HuH-7.5 (cell line): ENCODE measurements around the gene NMNAT3.
"Not testable (repeated sequence)": the region's sequence is repeated elsewhere in the genome, so short reads cannot be mapped to it uniquely, and the experiment has no call there.

Source experiments
- DNase-seq: peaks from one replicate; pipeline ENCODE4 v3.0.0; 2011; ENCODE audit warnings: low spot score

NMNAT3 gene

DNA sequence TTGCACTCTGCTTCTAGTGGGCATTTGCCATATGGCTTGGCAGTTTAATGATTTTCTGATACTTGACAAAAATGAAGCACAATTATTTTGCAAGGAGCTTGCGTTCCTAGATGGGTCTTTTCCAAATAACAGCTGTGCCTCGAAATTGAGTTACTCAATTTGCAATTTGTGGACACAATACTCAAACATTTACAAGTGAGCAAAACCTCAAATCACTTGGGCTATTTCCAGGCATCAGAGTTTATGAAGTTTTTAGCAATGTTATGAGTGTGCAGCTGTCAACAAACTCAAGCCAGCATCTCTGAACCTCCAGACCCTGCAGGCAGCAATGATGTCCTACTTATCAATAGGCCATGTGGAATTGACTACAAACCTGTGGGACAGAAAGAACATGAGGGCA lies 41.3 kb downstream of the NMNAT3 start:
- no peak for DNase-seq

DNA sequence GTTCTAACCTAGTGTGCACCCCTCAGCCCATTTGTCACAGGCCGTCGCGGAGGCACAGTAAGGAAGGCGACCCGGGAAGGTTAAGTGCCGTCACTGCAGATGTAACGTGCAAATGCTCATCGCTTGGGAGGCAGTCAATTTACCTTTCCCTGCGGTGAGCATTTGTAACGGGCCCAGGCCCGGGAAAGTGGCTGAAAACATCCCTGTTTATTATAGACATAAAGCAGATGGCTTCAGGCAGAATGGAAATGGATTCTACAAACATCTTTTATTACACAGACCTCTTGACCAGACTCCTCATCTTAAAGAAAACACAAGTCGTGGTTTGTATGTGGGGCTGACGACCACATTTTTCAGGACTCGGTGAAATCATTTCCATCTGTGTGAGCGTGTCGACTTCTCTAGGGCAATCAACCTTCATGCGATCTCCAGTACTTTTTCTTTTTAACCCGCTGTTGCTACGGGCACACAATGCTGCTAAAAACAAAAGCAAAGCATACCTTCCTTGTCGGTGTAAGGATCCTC lies 43.6 kb downstream of the NMNAT3 start:
- no peak for DNase-seq

DNA sequence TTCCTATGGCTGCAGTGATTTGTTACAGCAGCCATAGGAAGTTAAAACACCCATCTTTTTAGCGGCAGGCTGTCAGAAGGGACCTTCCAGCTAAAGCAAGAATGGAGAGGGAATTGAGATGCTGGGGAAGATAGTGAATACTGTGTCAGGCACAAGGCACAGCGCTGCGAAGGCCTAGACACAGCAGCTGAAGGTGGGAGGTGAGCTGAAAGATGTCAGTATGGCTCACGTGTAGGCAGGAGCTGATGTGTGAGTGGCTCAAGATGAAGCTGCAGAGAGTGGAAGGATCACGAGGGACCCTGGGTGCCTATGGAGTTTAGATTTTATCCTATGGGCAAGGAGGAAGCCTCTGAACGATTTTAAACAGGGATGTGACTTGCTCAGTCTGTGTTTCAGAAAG lies 44.3 kb downstream of the NMNAT3 start:
- no peak for DNase-seq

DNA sequence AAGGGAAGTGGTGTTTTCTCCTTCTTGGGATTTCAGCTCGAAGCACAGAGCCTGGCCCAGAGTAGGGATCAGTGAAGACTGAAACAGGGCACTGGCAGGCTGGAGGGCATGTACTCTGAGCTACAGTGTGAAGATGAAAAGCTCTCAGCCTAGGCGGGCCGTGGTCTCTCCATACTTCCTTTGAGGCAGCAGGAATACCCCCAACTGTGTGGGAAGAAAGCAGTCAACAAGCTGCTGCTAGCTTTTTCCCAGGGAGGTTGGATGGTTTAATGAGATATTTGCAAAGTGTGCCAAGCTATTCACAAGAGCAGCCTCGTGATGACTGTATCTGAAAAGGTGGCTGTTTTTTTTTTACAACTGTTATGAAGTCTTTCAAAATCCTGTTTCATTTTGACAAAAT lies 47.2 kb downstream of the NMNAT3 start:
- no peak for DNase-seq

DNA sequence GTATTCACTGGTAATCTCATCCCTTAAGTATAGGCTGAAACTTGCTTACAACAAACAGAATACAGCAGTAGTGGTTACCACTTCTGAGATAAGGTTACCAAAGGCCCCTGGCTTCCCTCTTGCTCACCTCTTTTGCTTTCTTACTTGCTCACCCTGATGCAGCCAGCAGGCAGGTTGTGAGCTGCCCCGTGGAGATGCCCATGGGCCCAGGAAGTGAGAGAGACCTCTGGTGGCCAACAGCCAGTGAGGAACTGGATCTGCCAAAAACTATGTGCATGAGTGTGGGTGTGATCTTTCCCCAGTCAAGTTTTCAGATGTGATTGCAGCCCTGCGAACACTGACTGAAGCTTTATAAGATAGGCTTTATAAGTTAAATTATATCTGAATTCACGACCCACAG lies 48.7 kb downstream of the NMNAT3 start:
- peak; percentile 25 for DNase-seq

DNA sequence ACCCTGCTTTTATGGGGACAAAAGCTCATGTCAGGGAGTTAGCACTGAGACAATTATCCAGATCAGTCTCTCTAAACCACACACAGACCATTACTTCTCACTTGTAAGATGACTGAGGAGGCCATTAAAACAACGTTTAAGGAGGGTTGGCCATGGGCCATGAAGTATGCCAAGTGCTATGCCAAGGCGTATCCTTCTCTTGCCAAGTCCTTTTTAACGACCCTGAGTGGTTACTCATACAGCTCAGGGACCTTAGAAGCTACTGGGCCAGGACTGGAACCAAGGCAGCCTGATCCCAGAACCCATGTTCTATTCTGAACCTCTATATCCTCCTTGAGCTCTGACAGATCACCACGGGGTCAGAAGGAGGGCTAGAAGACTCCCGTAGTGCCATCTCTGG lies 50.0 kb downstream of the NMNAT3 start:
- no peak for DNase-seq

DNA sequence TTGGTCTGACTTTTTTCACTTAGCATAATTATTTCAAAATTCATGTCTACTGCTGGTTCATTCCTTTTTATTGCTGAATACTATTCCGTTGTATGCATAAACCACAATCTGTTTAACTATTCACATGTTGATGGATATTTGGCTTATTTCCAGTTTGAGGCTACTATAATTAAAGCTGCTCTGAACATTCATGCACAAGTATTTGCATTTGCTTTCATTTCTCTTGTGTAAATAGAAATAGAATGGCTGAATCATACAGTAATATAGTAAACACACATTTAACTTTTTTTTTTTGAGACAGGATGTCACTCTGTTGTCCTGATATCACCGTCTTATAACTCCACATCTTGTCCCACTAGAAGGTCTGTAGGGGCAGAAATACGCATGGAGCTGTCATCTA lies 57.3 kb downstream of the NMNAT3 start:
- no peak for DNase-seq

DNA sequence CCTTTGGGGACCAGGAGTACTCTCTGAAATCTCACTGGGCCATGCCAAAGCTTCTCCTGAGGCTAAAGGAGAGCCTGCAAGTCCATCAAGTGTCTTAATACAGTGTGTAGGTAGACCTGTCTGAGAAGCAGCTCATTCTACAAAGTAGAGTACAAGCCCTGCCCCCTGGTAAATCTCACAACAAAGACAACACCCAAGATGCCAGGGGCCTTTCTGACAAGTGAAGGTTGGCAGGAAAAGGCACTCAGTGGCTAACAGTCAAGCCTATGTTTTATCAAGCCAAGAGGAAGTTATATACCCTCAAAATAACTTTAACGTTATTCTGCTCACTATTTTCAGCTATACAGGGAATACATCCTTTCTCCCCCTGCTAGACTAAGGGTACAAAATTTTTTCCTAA lies 58.3 kb downstream of the NMNAT3 start:
- no peak for DNase-seq

DNA sequence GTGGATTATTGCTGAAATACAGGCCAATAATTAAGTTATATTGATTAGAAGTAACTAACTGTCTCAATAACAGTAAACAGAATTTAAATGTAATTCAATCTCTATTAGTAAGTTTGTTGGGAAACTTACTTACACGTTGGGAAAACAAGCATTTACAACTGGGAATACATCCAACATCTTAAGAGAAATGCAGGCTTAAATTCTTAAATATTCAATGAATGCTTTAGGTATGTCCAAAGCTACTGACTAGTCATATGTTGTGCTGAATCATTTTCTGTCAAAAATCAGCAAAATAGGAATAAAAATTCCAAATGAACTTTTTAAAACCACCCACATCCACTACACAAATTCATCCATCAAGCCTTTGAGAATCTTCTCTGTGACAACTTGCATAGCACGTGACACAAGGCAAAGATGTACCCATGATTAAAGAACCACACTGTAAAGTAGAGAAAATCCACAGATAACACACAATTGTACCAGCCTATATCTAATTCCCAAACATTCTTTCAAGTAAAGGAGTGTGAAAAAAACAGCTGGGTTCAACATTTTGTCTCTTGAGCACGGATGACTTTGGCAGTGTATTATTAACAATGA lies 60.0 kb downstream of the NMNAT3 start:
- no peak for DNase-seq

DNA sequence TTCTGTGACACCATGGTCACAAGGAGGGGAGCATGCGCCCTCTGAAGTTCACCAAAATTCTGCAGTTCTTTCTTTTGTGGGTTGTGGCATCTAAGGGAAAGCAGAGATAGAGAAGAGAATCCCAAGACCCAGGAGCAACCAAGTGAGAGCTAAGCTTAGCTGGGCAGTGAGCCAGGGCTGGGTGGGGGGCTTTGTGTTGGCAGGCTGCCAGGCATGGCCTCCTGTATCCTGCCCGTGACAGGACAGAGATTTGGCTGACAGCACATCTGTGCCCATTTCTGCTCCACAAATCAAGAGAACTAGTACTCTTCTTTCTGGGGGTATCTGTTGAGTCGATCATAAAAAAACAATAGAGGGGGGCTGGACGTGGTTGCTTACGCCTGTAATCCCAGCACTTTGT lies 66.2 kb downstream of the NMNAT3 start:
- no peak for DNase-seq

DNA sequence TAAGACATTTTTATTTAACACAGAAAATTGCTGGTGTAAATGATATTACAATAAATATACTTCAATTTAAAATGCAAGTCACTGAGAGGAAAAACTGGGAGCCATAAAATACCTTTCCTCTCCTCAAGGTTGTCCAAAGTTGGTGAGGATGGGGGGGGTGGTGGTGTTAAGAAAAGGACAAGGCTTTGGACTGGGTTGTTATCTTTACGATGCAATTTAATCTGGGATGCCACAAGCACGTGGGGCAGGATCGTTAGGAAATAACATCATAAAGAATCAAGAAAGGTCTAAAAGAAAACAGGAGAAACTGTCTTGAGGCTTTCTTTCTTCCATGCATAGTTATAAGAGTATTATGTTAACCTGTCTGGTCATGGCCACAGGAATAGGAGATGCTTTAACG lies 66.9 kb downstream of the NMNAT3 start:
- DNase-seq, result no peak

DNA sequence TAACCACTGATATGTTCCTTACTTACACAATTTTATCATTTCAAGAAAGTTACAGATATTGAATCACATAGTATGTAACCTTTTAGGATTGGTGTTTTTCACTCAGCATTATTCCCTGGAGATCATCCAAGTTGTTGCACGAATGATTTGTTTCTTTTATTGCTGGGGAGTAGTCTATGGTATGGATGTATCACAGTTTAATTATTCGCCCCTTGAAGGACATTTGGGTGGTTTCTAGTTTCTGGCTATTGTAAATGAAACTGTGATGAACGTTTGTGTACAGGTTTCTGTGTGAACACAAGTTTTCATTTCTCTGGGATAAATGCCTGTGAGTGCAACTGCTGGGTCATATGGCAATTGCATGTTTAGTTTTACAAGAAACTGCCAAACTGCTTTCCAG lies 68.8 kb downstream of the NMNAT3 start:
- no peak for DNase-seq

DNA sequence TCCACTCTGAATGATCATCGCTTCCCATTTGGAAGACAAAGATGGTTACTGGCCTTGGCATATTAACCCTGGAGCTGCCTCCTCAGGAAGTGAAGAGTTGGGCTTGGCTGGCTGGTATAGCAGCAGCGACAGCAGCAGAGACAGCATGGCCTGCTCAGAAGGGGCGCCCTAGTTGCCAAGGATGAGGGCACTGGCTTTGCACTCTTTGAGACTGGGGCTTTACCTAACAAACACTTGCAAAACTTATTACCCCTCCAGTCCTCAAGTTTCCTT lies 69.7 kb downstream of the NMNAT3 start:
- no peak for DNase-seq

DNA sequence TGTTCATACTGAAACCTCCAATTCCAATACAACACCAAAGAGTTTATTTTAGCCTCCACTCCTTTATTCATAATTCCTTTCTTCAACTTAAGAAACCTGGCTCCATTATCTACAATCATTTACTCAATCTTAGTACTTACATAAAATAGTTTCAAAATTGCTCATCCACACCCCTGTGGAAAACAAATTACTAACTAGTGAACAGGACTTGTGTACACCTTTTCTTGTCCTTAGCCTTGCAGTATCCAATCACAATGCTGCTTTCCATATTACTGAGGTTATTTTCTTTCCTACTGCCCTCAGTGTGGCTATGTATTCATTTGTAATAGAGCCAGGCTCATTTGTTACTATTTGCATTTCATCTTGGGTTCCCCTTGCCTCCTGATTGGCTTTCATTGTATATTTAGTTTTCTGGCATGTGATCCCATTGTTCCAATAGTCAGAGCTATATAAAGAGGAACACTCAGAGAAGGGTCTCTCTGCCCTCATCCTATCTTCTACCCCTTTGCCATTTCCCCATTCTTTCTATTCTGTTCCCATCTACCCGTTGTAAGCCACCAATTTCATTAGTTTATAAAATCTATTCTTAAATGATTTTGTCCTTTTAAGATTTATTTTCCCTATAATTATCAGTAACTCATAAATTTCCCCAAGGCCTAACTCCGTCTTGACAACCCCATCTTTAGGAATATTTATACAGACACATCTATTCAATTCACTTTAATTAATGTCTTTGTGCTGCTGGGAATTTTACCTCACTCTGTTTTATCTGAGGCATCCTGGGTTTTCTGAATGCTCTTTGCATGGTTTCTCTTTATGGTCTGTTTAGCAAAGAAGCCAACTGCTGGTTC lies 70.3 kb downstream of the NMNAT3 start:
- no peak for DNase-seq

DNA sequence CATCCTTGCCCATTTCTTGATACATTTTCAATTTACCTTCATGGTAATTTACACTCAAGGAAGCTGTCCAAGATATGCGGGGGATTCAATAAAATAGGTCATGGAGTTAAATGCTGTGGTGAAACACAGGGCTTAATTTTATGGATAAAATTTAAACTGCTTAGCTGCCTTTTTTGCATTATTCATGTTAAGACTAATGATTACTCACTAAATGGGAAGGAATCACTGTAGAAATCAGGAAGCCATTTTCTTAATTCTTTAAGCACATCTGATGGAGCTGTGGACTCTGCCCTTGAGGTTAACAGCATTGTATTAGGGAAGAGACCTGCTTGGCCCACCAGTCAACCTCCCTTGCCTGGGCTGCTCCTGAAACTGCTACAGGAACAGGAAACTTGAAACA lies 75.8 kb downstream of the NMNAT3 start:
- no peak for DNase-seq

DNA sequence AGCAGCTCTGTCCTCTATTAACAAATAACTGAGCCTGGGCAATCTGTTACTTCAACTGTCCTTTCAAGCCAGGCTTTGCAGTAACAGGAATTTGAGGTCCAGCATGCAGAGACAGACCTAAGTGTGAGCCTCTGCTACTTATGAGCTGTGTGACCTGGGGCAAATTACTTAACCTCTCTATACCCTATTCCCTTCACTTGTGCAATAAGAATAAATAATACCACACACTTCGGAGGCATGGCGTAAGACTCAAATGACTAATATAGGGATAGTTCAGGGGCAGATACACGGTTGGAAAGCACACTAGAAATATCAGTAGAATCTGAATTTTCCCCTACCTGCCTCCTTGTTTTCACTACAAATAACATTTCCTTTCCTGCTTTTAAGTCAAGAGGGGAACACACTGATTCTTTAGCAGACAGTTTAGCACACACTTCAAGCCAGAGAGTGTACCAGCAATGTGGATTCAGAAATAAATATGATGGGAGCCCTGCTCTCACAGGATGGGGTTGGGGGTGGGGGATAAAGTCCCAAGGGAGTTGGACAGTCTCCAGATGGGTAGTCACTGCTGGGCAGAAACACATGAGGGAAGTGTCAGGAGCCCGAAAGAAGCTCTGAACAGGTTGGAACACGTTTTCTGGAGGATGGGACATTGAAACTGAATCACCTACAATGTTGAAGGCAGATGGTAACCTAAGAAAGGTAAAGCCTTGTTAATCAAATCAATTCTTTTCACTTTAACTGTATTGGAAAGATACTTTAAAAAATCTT lies 76.4 kb downstream of the NMNAT3 start:
- no peak for DNase-seq

DNA sequence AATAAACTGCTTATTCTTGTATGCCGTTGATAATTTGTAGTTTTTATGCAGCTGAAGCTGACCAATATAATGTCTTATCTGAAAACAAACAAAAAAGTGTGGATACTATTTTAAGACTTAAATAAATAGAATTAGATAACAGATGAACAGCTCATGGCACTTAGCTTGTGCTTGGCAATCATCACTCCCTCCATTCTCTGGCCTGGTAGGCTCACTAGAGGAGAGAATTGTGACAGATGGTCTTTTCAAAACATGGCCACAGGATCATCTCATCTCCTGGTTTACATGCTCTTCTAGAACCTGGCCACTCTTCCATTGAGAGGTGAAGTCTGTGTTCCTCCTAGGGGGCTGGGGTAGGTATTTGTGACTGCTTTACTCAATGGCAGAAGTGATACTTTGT lies 79.8 kb downstream of the NMNAT3 start:
- no peak for DNase-seq

DNA sequence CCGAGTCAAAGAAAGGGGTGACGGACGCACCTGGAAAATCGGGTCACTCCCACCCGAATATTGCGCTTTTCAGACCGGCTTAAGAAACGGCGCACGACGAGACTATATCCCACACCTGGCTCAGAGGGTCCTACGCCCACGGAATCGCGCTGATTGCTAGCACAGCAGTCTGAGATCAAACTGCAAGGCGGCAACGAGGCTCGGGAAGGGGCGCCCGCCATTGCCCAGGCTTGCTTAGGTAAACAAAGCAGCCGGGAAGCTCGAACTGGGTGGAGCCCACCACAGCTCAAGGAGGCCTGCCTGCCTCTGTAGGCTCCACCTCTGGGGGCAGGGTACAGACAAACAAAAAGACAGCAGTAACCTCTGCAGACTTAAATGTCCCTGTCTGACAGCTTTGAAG lies 86.6 kb downstream of the NMNAT3 start:
- not testable (repeated sequence) for DNase-seq

DNA sequence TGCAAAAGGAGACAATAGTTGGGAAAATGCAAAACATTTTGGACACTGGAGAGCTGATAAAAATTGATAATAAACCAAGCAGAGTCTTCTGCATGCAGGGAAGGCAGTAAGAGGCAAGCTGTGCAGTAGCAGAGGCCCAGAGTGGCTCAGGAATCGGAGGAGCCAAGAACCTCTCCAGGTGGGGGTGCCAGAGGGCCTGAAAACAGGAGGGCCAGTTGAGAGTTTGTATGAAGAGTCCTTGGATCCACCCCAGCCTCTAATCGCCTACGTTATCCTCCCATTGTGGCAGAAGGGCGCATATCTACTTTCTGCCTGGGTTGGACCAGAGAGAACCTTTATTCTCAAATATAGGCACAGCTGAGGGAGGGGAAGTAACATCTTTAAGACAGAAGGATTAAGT lies 89.3 kb downstream of the NMNAT3 start:
- peak; percentile 16 for DNase-seq

DNA sequence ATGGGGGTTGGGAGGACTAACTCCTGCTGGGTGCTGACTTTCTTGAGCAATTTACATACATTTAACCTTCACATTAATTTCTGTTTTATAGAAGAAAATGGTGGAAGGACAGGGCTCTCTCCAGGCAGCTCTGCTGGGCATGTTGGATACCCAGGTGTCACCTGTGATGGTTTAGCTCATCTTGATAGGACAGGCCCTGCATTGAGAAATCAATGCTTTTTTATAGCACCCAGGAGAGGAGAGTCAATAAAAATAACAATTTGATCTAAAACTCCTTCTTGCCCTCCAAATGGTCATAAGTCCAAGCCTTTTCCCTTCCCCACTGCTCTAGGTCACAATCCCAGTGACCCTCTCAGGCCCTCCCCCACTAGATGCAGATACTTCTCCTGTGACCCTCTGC lies 90.0 kb downstream of the NMNAT3 start:
- no peak for DNase-seq

DNA sequence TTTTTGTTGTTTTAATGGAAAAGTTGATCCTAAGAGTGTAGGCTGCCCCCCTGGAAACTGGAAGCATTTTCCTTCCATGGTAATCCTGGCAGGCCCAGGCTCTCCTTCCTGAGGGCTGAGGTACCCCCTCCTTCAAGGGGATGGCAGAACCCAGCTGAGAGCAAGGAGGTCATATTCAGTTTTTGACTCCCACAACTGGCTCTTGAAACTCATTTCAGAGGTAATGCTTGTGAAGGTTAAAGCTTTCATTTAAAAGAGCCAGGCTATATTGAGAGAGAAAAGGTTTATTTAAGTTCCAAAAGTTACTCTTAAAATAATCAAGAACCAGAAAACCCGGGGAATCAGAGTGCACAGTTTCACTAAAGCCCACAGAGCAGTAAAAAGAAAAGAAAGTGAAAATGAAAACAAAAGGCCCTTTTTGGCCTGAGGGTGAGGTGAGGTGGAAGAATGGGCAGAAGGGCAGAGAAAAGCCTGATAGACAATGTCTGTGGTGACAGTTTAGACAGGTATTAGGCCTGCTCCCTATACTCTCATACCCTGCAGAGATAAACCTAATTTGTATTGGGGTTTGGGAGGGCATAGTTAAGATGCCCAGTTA lies 91.3 kb downstream of the NMNAT3 start:
- DNase-seq, result no peak

DNA sequence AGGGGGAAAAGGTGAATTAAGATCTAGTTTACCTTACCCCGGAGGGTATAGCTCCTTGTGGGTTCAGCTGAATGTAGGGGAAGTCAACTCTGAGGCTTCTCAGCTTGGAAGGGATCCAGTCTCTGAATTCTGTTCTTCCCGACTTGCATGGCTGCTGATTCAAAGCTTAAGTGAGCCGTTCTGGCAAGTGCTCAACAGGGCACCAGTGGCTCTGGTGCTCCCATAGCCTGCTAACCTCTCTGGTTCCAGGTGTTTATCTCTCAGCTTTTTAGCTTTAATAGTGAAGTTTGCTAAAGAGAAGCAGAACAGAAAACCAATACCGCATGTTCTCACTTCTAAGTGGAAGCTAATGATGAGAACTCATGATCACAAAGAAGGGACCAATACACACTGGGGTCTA lies 92.0 kb downstream of the NMNAT3 start:
- DNase-seq, result no peak

DNA sequence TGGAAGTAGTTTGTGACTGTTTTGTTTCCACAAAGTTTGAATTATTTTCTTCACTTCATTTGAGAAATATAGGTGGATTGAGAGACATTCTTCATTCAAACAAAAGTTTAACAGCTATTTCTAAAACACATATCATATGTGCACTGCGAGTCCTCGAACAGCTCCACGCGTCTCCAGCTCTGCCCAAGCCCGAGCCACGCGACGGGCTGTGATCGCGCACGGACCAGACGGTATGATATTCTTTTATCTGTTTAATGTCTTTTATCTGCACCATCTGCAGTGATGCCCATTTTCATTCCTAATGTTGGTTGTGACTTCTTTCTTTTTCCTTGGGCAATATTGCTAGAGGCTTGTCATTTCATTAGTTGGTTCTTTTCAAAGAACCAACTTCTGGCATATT lies 94.1 kb downstream of the NMNAT3 start:
- DNase-seq, result not testable (repeated sequence)
